ENCODE measurements around the gene CDHR2. TPM values are rescaled to one million over a fixed set of nuclear protein-coding genes. Genes with fewer than 3 reads are reported as not detected.
A peak's percentile ranks its signal among the peaks of the same experiment; 100 is the strongest.
"Not testable (repeated sequence)": the region's sequence is repeated elsewhere in the genome, so short reads cannot be mapped to it uniquely, and the experiment has no call there.

CDHR2 gene
- total RNA-seq, 2 donors from 2014 or later, result 1.3 to 2.4 TPM

DNA sequence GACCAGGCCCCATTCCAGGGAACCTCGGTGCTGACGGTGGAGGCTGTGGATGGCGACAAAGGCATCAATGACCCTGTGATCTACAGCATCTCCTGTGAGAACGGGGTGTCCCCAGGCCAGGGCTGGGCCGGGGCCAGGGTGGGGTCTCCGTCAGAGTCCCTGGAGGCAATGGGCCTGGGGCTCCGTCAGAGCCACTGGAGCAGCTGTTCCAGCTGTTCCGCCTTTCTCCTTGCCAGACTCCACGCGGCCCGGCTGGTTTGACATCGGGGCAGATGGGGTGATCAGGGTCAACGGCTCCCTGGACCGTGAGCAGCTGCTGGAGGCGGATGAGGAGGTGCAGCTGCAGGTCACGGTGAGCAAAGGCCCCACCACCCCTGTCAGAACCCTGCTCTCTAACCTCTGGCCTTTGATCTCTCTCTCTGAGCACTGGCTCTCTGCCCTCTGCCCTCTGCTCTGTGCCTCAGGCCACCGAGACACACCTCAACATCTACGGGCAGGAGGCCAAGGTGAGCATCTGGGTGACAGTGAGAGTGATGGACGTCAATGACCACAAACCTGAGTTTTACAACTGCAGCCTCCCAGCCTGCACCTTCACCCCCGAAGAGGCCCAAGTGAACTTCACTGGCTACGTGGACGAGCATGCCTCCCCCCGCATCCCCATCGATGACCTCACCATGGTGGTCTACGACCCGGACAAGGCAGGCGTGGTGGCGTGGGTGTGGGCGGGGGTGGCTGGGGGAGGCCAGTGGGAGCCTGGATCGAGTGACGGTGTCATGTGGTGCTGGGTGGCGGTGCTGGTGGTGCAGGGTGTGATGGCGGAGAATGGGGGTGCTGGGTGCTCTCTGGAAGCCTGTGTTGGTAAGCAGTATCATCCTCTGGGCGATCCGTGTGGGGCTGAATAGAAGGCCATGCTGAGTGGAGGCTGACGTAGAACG, 26.6 kb downstream of the CDHR2 start:
- DNase-seq, result no peak
- Mint-ChIP-seq H3K27ac (no peak overlapping the region), H3K36me3 (ENCODE audit: low read depth) (no peaks in the 10 kb centered on the region), H3K27me3 (peaks cover 4% of the 10 kb centered on the region), H3K4me3 (no peak overlapping the region), H3K4me1 (peaks cover 10% of the 10 kb centered on the region)
- no peak for ATAC-seq
- no peaks in the 10 kb centered on the region for H3K9me3 ChIP-seq (ENCODE audit: control insufficient read depth, low read length, poor library complexity, severe bottlenecking)

- ATAC-seq (no peak), DNase-seq (no peak)
- Mint-ChIP-seq H3K27me3 (peaks cover 4% of the 10 kb centered on the region), H3K27ac (peak overlapping the region; percentile 39), H3K4me3 (no peak overlapping the region), H3K36me3 (ENCODE audit: low read depth) (no peaks in the 10 kb centered on the region), H3K4me1 (peaks cover 10% of the 10 kb centered on the region)
- no peaks in the 10 kb centered on the region for H3K9me3 ChIP-seq (ENCODE audit: control insufficient read depth, low read length, poor library complexity, severe bottlenecking)
Observed at GRCh38 chr5:176577312-176578176, 28.4 kb downstream of the CDHR2 start.

- Mint-ChIP-seq H3K4me3 (no peak overlapping the region), H3K27me3 (no peaks in the 10 kb centered on the region), H3K4me1 (peaks cover 6% of the 10 kb centered on the region), H3K36me3 (ENCODE audit: low read depth) (no peaks in the 10 kb centered on the region), H3K27ac (peak overlapping the region; percentile 39)
- H3K9me3 ChIP-seq (ENCODE audit: control insufficient read depth, low read length, poor library complexity, severe bottlenecking), result no peaks in the 10 kb centered on the region
- DNase-seq (peak in 2 of 3 donors; percentile 30 to 33), ATAC-seq (peak; percentile 62)
Observed at GRCh38 chr5:176578391-176578808, 29.3 kb downstream of the CDHR2 start.

DNA sequence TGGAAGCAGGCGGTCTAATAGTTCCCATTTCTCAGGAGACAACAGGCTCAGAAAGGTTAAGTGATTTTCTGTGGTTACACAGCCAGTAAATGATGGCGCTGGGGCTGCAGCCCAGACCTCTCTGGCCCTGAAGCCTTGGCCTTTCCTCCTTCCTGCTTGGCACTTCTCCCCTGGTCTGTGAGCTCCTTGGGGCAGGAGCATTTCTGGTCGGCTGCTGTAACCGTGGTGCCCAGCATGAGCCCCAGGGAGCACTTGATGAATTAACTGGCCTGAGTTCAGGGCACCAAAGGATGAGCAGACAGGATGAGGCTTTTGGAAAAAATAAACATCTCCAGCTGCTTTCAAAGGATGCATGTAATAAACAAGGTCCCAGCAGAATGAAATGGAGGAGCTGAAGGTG, 30.2 kb downstream of the CDHR2 start:
- Mint-ChIP-seq H3K27me3 (no peaks in the 10 kb centered on the region), H3K4me1 (peaks cover 2% of the 10 kb centered on the region), H3K4me3 (no peak overlapping the region), H3K36me3 (ENCODE audit: low read depth) (no peaks in the 10 kb centered on the region), H3K27ac (no peak overlapping the region)
- no peak for DNase-seq
- H3K9me3 ChIP-seq (ENCODE audit: control insufficient read depth, low read length, poor library complexity, severe bottlenecking), result no peaks in the 10 kb centered on the region
- ATAC-seq, result no peak

GRCh38 chr5:176581361-176581760, 32.2 kb downstream of the CDHR2 start:
- H3K27me3 Mint-ChIP-seq, result no peaks in the 10 kb centered on the region

DNA sequence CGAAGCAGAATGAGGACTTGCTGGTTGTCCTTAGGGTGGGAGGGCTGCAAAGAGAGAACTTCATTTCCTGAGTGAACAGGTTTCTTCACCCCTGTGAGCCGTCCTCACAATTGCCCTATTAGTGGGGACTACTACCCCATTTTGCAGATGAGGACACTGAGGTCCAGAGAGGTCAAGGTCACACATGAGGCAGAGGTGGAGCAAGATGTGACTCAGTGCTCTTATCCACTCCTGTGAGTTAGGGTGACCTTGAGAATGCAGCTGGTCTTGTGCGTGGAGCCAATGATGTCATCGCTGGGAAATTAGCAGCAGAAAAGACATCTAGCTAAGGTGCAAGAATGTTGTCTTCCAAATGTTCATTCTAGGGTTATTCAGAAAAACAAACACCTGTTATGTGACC, 33.9 kb downstream of the CDHR2 start:
- ATAC-seq (no peak), DNase-seq (no peak)
- H3K9me3 ChIP-seq (ENCODE audit: control insufficient read depth, low read length, poor library complexity, severe bottlenecking), result no peaks in the 10 kb centered on the region
- Mint-ChIP-seq H3K4me3 (no peak overlapping the region), H3K27ac (no peak overlapping the region), H3K4me1 (no peaks in the 10 kb centered on the region), H3K27me3 (no peaks in the 10 kb centered on the region), H3K36me3 (ENCODE audit: low read depth) (peaks cover 2% of the 10 kb centered on the region)

More at GRCh38 chr5:176581361-176581760, 32.2 kb downstream of the CDHR2 start:
- no peaks in the 10 kb centered on the region for H3K9me3 ChIP-seq (ENCODE audit: control insufficient read depth, low read length, poor library complexity, severe bottlenecking)
- Mint-ChIP-seq H3K4me3 (no peak overlapping the region), H3K4me1 (peaks cover 2% of the 10 kb centered on the region), H3K27ac (no peak overlapping the region), H3K36me3 (ENCODE audit: low read depth) (no peaks in the 10 kb centered on the region)
- no peak for DNase-seq
- ATAC-seq, result no peak

DNA sequence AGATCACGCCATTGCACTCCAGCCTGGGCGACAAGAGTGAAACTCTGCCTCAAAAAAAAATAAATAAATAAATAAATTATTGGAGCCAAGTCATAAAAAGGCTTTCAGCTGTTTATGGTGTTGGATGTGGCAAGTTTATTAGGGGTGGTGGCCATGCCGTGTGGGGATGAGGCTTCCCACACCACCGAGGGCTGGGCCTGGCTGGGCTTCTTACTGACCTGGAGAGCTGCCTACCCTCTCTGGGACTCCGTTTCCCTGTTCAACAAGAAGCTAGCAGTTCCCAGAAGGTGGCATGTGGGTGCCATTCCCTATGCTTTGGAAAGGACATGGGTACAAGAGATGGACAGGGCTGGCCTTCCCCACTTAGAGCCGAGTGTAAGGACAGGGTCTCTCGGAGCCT, 38.3 kb downstream of the CDHR2 start:
- DNase-seq (no peak), ATAC-seq (no peak)
- Mint-ChIP-seq H3K4me1 (no peaks in the 10 kb centered on the region), H3K36me3 (ENCODE audit: low read depth) (peaks cover 2% of the 10 kb centered on the region), H3K4me3 (no peak overlapping the region), H3K27ac (no peak overlapping the region), H3K27me3 (no peaks in the 10 kb centered on the region)
- no peaks in the 10 kb centered on the region for H3K9me3 ChIP-seq (ENCODE audit: control insufficient read depth, low read length, poor library complexity, severe bottlenecking)

GRCh38 chr5:176588297-176588696, 39.2 kb downstream of the CDHR2 start:
- Mint-ChIP-seq H3K36me3 (ENCODE audit: low read depth) (peaks cover 2% of the 10 kb centered on the region), H3K27me3 (no peaks in the 10 kb centered on the region), H3K27ac (no peak overlapping the region), H3K4me1 (no peaks in the 10 kb centered on the region), H3K4me3 (no peak overlapping the region)
- ATAC-seq (no peak), DNase-seq (no peak)
- H3K9me3 ChIP-seq (ENCODE audit: control insufficient read depth, low read length, poor library complexity, severe bottlenecking), result no peaks in the 10 kb centered on the region

DNA sequence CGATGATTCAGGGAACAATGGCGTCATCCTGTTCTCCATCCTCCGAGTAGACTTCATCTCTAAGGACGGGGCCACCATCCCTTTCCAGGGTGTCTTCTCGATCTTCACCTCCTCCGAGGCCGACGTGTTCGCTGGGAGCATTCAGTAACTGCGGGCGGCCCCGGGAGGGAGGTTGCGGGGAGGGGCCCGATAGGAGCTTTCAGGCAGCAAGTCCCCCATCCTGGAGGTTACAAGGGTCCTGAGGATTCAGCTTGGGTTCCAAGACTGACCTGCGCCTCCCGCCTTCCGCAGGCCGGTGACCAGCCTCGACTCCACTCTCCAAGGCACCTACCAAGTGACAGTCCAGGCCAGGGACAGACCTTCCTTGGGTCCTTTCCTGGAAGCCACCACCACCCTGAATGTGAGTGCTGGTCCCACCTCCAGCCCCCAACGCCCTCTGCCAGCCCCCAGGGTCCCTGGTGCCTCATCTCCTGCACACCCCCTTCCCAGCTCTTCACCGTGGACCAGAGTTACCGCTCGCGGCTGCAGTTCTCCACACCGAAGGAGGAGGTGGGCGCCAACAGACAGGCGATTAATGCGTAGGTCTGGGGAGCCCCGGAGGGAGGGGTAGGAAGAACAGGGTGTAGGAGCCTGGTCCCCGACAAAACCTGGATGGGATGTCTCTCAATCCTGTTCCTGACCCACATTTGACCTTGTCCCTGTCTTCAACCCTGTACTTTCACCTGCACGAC, 40.1 kb downstream of the CDHR2 start:
- Mint-ChIP-seq H3K36me3 (ENCODE audit: low read depth) (peaks cover 2% of the 10 kb centered on the region), H3K27ac (no peak overlapping the region), H3K27me3 (peaks cover 5% of the 10 kb centered on the region), H3K4me3 (no peak overlapping the region), H3K4me1 (no peaks in the 10 kb centered on the region)
- ATAC-seq, result no peak
- DNase-seq, result no peak
- H3K9me3 ChIP-seq (ENCODE audit: control insufficient read depth, low read length, poor library complexity, severe bottlenecking), result no peaks in the 10 kb centered on the region

- peaks cover 10% of the 10 kb centered on the region for H3K27me3 Mint-ChIP-seq
- H3K27ac Mint-ChIP-seq, result no peak overlapping the region
- no peaks in the 10 kb centered on the region for H3K4me1 Mint-ChIP-seq
- H3K4me3 Mint-ChIP-seq, result no peak overlapping the region
- H3K36me3 Mint-ChIP-seq (ENCODE audit: low read depth), result peaks cover 2% of the 10 kb centered on the region
- DNase-seq (no peak), ATAC-seq (no peak)
- no peaks in the 10 kb centered on the region for H3K9me3 ChIP-seq (ENCODE audit: control insufficient read depth, low read length, poor library complexity, severe bottlenecking)
Observed at GRCh38 chr5:176590035-176590717, 41.0 kb downstream of the CDHR2 start.

GRCh38 chr5:176591667-176592066, 42.5 kb downstream of the CDHR2 start:
- not testable (repeated sequence) for H3K27ac Mint-ChIP-seq; H3K9me3 ChIP-seq (ENCODE audit: control insufficient read depth, low read length, poor library complexity, severe bottlenecking); H3K36me3 Mint-ChIP-seq (ENCODE audit: low read depth); DNase-seq; ATAC-seq; H3K4me1 Mint-ChIP-seq; H3K4me3 Mint-ChIP-seq
- H3K27me3 Mint-ChIP-seq, result peaks cover 10% of the 10 kb centered on the region

- Mint-ChIP-seq H3K27me3 (peaks cover 10% of the 10 kb centered on the region), H3K4me3 (no peak overlapping the region), H3K4me1 (peaks cover 4% of the 10 kb centered on the region), H3K36me3 (ENCODE audit: low read depth) (peaks cover 2% of the 10 kb centered on the region), H3K27ac (no peak overlapping the region)
- no peak for DNase-seq
- H3K9me3 ChIP-seq (ENCODE audit: control insufficient read depth, low read length, poor library complexity, severe bottlenecking), result no peaks in the 10 kb centered on the region
- no peak for ATAC-seq
Observed at GRCh38 chr5:176592573-176592972, 43.4 kb downstream of the CDHR2 start.

All from T-helper 17 cell (primary cell).